T-helper 1 cell treated with Interleukin-12 subunit alpha and Interleukin-12 subunit beta and Interleukin-4 antibody, amounts not matched to agents 30 μg/mL and 1 μg/mL, for 36 hours (primary cell): ENCODE measurements around the gene RPL28.
"Not testable (repeated sequence)": the region's sequence is repeated elsewhere in the genome, so short reads cannot be mapped to it uniquely, and the experiment has no call there.

Source experiments
- H3K27ac Mint-ChIP-seq: one replicate; pipeline ENCODE4 v1.8.0; 2021; ENCODE audit warnings: mild to moderate bottlenecking, mixed read lengths
- H3K27me3 Mint-ChIP-seq: one replicate; pipeline ENCODE4 v1.8.0; 2021; ENCODE audit warnings: low read depth, mixed read lengths
- H3K36me3 Mint-ChIP-seq: one replicate; pipeline ENCODE4 v1.8.0; 2021; ENCODE audit warnings: low read depth, mixed read lengths
- H3K4me1 Mint-ChIP-seq: one replicate; pipeline ENCODE4 v1.8.0; 2021; ENCODE audit warnings: low read depth, mixed read lengths
- H3K4me3 Mint-ChIP-seq: one replicate; pipeline ENCODE4 v1.8.0; 2021; ENCODE audit warnings: mild to moderate bottlenecking, moderate library complexity, mixed read lengths
- H3K9me3 Mint-ChIP-seq: one replicate; pipeline ENCODE4 v1.8.0; 2021; ENCODE audit warnings: mixed read lengths

Gene RPL28

GRCh38 chr19:55407800-55408532, 22.2 kb downstream of the RPL28 start:
- Mint-ChIP-seq H3K36me3 (peaks cover 30% of the 10 kb centered on the region), H3K27me3 (peaks cover 6% of the 10 kb centered on the region), H3K4me1 (peaks cover 30% of the 10 kb centered on the region), H3K4me3 (peak overlapping the region; percentile 90), H3K9me3 (peaks cover 12% of the 10 kb centered on the region), H3K27ac (peak overlapping the region; percentile 97)

- Mint-ChIP-seq H3K9me3 (peaks cover 12% of the 10 kb centered on the region), H3K4me1 (peaks cover 26% of the 10 kb centered on the region), H3K27me3 (peaks cover 6% of the 10 kb centered on the region), H3K36me3 (peaks cover 25% of the 10 kb centered on the region), H3K4me3 (peak overlapping the region; percentile 90), H3K27ac (peak overlapping the region; percentile 97)
These were observed 22.8 kb downstream of the RPL28 start for GRCh38 chr19:55408533-55408872.

DNA sequence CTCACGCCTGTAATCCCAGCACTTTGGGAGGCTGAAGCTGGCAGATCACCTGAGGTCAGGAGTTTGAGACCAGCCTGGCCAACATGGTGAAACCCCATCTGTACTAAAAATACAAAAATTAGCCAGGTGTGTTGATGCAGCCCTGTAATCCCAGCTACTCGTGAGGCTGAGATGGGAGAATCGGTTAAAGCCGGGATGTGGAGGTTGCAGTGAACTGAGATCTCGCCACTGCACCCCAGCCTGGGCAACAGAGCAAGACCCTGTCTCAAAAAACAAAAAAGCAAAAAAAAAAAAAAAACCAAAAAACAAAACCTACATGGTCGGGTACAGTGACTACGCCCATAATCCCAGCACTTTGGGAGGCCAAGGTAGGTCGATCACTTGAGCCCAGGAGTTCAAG, 23.4 kb downstream of the RPL28 start:
- not testable (repeated sequence) for H3K27me3 Mint-ChIP-seq, H3K4me3 Mint-ChIP-seq
- Mint-ChIP-seq H3K36me3 (peaks cover 20% of the 10 kb centered on the region), H3K27ac (peak overlapping the region; percentile 73), H3K9me3 (peaks cover 12% of the 10 kb centered on the region), H3K4me1 (peaks cover 22% of the 10 kb centered on the region)

DNA sequence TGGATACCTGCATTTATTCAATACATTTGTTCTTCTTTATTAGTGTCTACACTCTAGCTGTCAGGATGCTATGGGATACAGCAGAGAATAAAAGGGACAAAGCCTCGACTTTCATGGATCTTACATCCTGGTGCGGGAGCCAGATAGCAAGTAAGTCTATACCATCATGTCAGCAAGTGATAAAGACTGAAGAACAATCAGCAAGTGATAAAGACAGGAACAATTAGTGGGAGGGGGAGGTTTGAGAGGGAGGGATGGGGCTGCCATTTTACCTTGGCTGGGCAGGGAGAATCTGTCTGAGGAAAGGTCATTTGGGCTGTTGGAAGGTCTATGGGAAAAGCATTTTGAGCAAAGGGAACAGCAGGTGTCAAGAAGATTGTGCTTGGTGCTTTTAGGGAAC, 24.4 kb downstream of the RPL28 start:
- Mint-ChIP-seq H3K4me3 (no peak overlapping the region), H3K4me1 (peaks cover 22% of the 10 kb centered on the region), H3K9me3 (peaks cover 12% of the 10 kb centered on the region)

DNA sequence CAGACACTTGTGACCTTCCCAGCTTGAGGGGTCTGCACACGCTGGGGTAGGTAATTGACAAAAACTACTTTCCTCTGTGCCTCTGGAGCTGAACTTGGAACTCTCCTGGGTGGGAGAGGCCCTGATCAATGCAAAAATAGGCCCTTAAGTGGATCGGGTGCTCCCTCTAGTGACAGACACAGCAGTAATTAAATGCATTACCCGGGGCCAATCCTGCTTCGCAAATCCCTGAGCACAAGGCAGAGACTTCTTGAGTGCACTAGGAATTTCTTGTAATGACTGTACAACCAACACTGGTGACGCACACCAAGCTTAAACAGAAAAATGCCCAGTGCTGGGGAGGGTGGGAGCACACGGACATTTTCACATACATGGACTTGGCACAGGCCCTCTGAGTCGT, 32.5 kb downstream of the RPL28 start:
- H3K4me1 Mint-ChIP-seq, result peaks cover 12% of the 10 kb centered on the region
- no peak overlapping the region for H3K27ac Mint-ChIP-seq
- H3K4me3 Mint-ChIP-seq, result no peak overlapping the region
- no peaks in the 10 kb centered on the region for H3K36me3 Mint-ChIP-seq
- no peaks in the 10 kb centered on the region for H3K9me3 Mint-ChIP-seq
- H3K27me3 Mint-ChIP-seq, result peaks cover 23% of the 10 kb centered on the region

More for the DNA sequence above, 24.4 kb downstream of the RPL28 start:
- Mint-ChIP-seq H3K27ac (peak overlapping the region; percentile 35), H3K27me3 (peaks cover 9% of the 10 kb centered on the region), H3K36me3 (peaks cover 20% of the 10 kb centered on the region)

GRCh38 chr19:55419103-55419502, 33.4 kb downstream of the RPL28 start:
- H3K36me3 Mint-ChIP-seq, result no peaks in the 10 kb centered on the region
- peaks cover 12% of the 10 kb centered on the region for H3K4me1 Mint-ChIP-seq

GRCh38 chr19:55419624-55420236, 34.0 kb downstream of the RPL28 start:
- Mint-ChIP-seq H3K27ac (no peak overlapping the region), H3K4me1 (peaks cover 12% of the 10 kb centered on the region), H3K4me3 (no peak overlapping the region), H3K27me3 (peaks cover 24% of the 10 kb centered on the region), H3K36me3 (no peaks in the 10 kb centered on the region), H3K9me3 (no peaks in the 10 kb centered on the region)

More at GRCh38 chr19:55419103-55419502, 33.4 kb downstream of the RPL28 start:
- H3K27me3 Mint-ChIP-seq, result peaks cover 23% of the 10 kb centered on the region
- no peak overlapping the region for H3K27ac Mint-ChIP-seq
- H3K4me3 Mint-ChIP-seq, result no peak overlapping the region
- H3K9me3 Mint-ChIP-seq, result no peaks in the 10 kb centered on the region

GRCh38 chr19:55421281-55421680, 35.5 kb downstream of the RPL28 start:
- H3K9me3 Mint-ChIP-seq, H3K27ac Mint-ChIP-seq, H3K36me3 Mint-ChIP-seq: not testable (repeated sequence)
- peaks cover 12% of the 10 kb centered on the region for H3K4me1 Mint-ChIP-seq
- H3K27me3 Mint-ChIP-seq, result peaks cover 30% of the 10 kb centered on the region
- H3K4me3 Mint-ChIP-seq, result peak overlapping the region; percentile 9

DNA sequence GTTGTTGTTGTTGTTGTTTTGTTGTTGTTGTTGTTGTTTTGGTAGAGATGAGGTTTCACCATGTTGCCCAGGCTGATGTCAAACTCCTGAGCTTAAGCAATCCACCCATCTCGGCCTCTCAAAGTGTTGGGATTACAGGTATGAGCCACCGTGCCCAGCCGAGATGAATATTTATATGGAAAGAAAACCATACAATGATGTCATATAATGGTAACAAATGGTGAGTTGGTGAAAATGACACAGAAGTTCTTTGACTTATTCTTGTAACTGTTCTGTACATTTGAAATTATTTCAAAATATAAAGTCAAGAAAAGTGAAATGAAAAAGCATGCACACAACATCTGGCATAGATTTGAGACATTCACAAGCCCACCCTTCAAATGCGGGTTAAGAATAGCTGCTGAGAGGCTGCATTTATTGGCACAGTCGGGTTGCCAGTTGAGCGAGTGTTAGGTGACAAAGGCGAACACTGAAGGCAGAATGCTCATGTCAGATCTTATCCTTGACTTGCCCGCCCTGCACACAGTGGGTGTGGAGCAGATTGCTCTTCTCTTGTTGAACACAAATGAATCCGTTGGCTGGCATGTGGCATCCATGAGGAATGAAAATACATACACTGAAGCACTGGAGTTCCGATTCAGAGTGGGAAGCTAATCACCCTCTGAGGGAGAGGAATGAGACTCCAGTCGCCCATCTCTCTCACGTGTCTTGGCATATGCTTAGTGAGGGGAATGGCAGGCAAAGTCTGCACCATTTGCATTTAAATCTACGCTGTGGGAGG, 37.7 kb downstream of the RPL28 start:
- Mint-ChIP-seq H3K4me1 (peaks cover 8% of the 10 kb centered on the region), H3K27me3 (peaks cover 25% of the 10 kb centered on the region), H3K4me3 (no peak overlapping the region), H3K9me3 (no peaks in the 10 kb centered on the region), H3K27ac (no peak overlapping the region), H3K36me3 (no peaks in the 10 kb centered on the region)

DNA sequence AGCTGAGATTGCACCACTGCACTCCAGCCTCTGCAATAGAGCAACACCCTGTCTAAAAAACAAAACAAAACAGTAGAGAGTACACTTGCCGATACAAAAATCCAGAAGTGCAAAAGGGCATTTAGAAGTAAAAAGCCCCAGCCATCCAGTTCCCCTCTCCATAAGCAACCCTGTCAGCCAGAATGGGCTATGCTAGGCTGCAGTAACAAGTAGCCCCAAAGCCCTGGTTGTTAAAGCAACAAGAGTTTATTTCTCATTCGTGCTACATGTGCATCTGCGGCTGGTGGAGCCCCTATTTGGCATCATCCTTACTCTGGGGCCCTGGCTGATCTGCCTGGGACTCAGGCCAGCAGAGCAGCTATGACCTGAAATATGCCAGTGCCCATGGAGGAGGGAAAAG, 38.8 kb downstream of the RPL28 start:
- Mint-ChIP-seq H3K9me3 (no peaks in the 10 kb centered on the region), H3K27ac (no peak overlapping the region), H3K4me3 (no peak overlapping the region)

GRCh38 chr19:55426042-55426441, 40.3 kb downstream of the RPL28 start:
- no peak overlapping the region for H3K27ac Mint-ChIP-seq
- H3K27me3 Mint-ChIP-seq, result peaks cover 22% of the 10 kb centered on the region
- peaks cover 3% of the 10 kb centered on the region for H3K9me3 Mint-ChIP-seq
- H3K36me3 Mint-ChIP-seq, result no peaks in the 10 kb centered on the region
- H3K4me3 Mint-ChIP-seq, result no peak overlapping the region
- peaks cover 6% of the 10 kb centered on the region for H3K4me1 Mint-ChIP-seq

More for the DNA sequence above, 38.8 kb downstream of the RPL28 start:
- H3K27me3 Mint-ChIP-seq, result peaks cover 23% of the 10 kb centered on the region
- H3K36me3 Mint-ChIP-seq, result no peaks in the 10 kb centered on the region
- peaks cover 8% of the 10 kb centered on the region for H3K4me1 Mint-ChIP-seq

DNA sequence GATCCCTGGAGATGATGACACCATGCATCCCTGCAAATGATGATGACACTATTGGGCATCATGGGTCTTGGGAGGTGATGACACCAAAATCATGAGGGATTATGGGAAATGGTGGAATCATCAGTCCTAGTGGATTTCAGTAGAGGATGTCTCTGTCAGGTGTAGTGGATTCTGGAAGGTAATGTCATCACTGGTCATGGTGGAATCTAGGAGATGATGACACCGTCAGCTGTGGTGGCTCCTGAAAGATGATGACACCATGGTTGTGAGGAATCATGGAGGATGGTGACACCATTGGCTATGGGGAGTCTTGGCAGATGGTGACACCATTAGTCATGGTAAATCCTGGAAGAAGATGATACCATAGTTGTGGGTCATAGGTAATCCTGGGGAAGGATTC, 45.5 kb downstream of the RPL28 start:
- Mint-ChIP-seq H3K9me3 (peaks cover 7% of the 10 kb centered on the region), H3K27me3 (peaks cover 20% of the 10 kb centered on the region), H3K4me1 (no peaks in the 10 kb centered on the region), H3K27ac (no peak overlapping the region), H3K4me3 (no peak overlapping the region), H3K36me3 (no peaks in the 10 kb centered on the region)

GRCh38 chr19:55432241-55432959, 46.7 kb downstream of the RPL28 start:
- H3K27ac Mint-ChIP-seq, result peak overlapping the region; percentile 9
- H3K27me3 Mint-ChIP-seq, result peaks cover 30% of the 10 kb centered on the region
- peaks cover 7% of the 10 kb centered on the region for H3K9me3 Mint-ChIP-seq
- H3K4me1 Mint-ChIP-seq, result peaks cover 1% of the 10 kb centered on the region
- H3K4me3 Mint-ChIP-seq, result no peak overlapping the region
- no peaks in the 10 kb centered on the region for H3K36me3 Mint-ChIP-seq

DNA sequence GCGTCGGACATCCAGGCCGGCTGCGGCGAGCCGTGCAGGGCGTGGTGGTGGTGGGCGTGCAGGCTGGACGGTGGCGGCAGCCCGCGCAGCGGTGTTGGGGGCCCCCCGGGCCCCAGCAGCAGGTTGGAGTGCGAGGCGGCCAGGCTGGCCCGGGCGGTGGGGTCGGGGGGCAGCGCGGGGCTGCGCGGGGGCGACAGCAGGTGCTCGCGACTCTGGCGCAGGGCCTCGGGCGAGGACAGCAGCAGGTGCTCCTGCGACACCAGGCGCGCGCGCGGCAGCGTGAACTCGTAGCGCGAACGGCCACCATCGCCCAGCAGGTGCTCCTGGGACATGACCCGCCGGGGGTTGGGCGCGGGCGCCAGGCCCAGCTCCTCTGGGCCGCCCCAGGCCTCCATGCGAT, 47.6 kb downstream of the RPL28 start:
- peaks cover 1% of the 10 kb centered on the region for H3K4me1 Mint-ChIP-seq
- no peaks in the 10 kb centered on the region for H3K36me3 Mint-ChIP-seq
- no peak overlapping the region for H3K27ac Mint-ChIP-seq
- H3K4me3 Mint-ChIP-seq, result no peak overlapping the region
- H3K27me3 Mint-ChIP-seq, result peaks cover 32% of the 10 kb centered on the region
- peaks cover 7% of the 10 kb centered on the region for H3K9me3 Mint-ChIP-seq
